A549 treated with CORT108297 at 1 μM for 4 hours (cell line): ENCODE measurements around the gene EDNRB. TPM values are rescaled to one million over a fixed set of nuclear protein-coding genes. Genes with fewer than 3 reads are reported as not detected.

ENCODE experiments used
- total RNA-seq: library from RNA; stranded (reverse); fragments of 200-300 nt; extraction: Qiagen RNA extraction; gene quantifications from 5 replicates; pipeline ENCODE4 v1.2.3, GENCODE V29; 2022

The EDNRB gene
- not detected in 5 replicates for total RNA-seq

DNA sequence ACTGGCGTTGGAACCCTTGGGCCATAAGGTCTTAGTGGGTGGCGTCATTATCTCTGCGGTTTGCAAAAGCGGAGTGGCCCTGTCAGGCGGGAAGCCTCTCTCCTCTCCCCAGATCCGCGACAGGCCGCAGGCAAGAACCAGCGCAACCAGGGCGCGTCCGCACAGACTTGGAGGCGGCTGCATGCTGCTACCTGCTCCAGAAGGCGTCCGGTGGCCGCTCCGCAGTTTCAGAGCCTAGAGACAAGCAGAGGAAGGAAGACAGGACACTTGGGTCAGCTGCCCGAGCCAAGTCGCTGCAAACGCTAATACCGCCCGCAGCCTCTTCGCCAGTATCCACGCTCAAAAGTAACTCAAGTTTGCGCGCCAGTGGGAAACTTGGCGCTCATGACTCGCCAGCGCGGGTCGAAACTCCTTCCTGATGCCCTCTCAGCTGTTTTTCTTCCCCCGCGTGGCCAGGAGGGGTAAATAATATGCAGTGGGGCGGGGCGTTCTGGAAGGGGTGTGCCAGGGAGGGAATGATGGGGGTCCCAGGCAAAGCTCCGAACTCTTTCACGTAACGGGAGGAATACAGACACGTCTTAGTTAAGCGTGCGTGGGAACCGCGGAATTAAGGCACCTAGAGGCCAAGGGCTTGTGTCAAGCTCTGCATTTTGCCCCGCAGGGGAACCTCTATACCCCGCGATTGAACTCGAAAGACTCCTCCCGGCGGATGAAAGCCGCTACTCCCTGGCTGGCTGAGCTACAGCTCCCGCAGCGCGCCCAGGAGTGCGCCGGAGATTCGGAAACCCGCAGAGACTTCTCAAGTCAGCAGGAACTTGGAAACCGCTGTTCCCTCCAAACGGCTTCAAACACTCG is at the start of gene EDNRB:
TSS of gene EDNRB (minus strand) at position 441 of the 855 bp plus-strand sequence. CDS start at position 183, 258 bp downstream.

Other genes starting within 250 kb of the EDNRB start
- 0.38 to 1.0 TPM (median 0.58 TPM) in 5 replicates for gene SLAIN1, start 221.1 kb downstream of the EDNRB start, total RNA-seq